ENCODE results near the gene PEPD. TPM values are rescaled to one million over a fixed set of nuclear protein-coding genes. Genes with fewer than 3 reads are reported as not detected.

Gene PEPD
- total RNA-seq, 4 donors from 2014 or later = 79.8 to 122 (median 94.8) TPM

- WGBS, 2 donors = 61 to 66% methylated on average over 17 of the region's 17 CpGs
- no peak for TF ChIP-seq POLR2A (IDR thresholded peaks at IDR 0.05)
- TF ChIP-seq, protein P1, sequence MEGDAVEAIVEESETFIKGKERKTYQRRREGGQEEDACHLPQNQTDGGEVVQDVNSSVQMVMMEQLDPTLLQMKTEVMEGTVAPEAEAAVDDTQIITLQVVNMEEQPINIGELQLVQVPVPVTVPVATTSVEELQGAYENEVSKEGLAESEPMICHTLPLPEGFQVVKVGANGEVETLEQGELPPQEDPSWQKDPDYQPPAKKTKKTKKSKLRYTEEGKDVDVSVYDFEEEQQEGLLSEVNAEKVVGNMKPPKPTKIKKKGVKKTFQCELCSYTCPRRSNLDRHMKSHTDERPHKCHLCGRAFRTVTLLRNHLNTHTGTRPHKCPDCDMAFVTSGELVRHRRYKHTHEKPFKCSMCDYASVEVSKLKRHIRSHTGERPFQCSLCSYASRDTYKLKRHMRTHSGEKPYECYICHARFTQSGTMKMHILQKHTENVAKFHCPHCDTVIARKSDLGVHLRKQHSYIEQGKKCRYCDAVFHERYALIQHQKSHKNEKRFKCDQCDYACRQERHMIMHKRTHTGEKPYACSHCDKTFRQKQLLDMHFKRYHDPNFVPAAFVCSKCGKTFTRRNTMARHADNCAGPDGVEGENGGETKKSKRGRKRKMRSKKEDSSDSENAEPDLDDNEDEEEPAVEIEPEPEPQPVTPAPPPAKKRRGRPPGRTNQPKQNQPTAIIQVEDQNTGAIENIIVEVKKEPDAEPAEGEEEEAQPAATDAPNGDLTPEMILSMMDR (IDR thresholded peaks at IDR 0.05) = no peak
- no peak for TF ChIP-seq EP300 (IDR thresholded peaks at IDR 0.05)
Observed at GRCh38 chr19:33429891-33430673, 91.5 kb downstream of the PEPD start.

DNA sequence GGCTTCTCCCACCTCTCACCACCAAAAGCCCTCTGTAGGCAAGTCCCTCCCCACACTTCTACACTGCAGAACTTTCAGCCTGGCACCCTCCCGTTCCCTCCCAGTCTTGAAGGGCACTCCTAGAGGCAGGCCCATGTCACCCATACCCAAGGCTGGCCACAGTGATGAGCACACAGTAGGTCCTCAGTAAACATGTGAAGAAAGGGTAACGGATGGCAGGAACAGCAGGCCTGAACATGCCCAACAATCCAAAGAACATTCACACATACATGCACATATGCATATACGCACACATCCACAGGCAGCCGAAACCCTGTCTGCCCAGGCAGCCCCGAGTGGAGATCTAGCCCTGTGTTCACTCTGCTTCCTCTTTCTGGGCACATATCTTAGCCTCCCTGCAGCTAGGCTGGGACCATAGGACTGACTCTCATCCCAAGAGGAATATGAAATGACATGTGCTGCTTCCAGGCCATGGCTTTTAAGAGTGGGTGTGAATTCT is 92.9 kb downstream of the PEPD start:
- WGBS, 2 donors = 92 to 98% methylated on average over 5 of the region's 5 CpGs
- no peak overlapping the region for H3K27ac ChIP-seq
- DNase-seq (ENCODE audit: low spot score in 2 of 2) = no peak

More at GRCh38 chr19:33429891-33430673, 91.5 kb downstream of the PEPD start:
- peaks cover 0 to 6% (median 0%) of the 10 kb centered on the region in 3 donors for H3K36me3 ChIP-seq
- no peak for DNase-seq (ENCODE audit: low spot score in 2 of 2)
- H3K4me3 ChIP-seq = no peak overlapping the region
- H3K9me3 ChIP-seq = no peaks in the 10 kb centered on the region
- H3K27me3 ChIP-seq = no peaks in the 10 kb centered on the region
- H3K4me1 ChIP-seq = no peaks in the 10 kb centered on the region
- H3K27ac ChIP-seq = no peak overlapping the region

GRCh38 chr19:33427801-33428626 is 93.6 kb downstream of the PEPD start:
- Histone ChIP-seq H3K9me3 (no peaks in the 10 kb centered on the region), H3K4me1 (no peaks in the 10 kb centered on the region), H3K27me3 (no peaks in the 10 kb centered on the region), H3K27ac (no peak overlapping the region), H3K36me3 (no peaks in the 10 kb centered on the region), H3K4me3 (no peak overlapping the region)
- no peak for DNase-seq (ENCODE audit: low spot score in 2 of 2)
- WGBS, 2 donors = 82 to 87% methylated on average over 22 of the region's 22 CpGs
- TF ChIP-seq EP300 (IDR thresholded peaks at IDR 0.05) (no peak), POLR2A (IDR thresholded peaks at IDR 0.05) (no peak)
- TF ChIP-seq, protein P1 (IDR thresholded peaks at IDR 0.05) = no peak

More for the DNA sequence above, 92.9 kb downstream of the PEPD start:
- no peaks in the 10 kb centered on the region for H3K9me3 ChIP-seq
- H3K27me3 ChIP-seq = no peaks in the 10 kb centered on the region
- H3K4me3 ChIP-seq = no peak overlapping the region
- no peak for TF ChIP-seq EP300 (IDR thresholded peaks at IDR 0.05)
- TF ChIP-seq, protein P1 (IDR thresholded peaks at IDR 0.05) = no peak
- H3K4me1 ChIP-seq = no peaks in the 10 kb centered on the region
- H3K36me3 ChIP-seq = no peaks in the 10 kb centered on the region

DNA sequence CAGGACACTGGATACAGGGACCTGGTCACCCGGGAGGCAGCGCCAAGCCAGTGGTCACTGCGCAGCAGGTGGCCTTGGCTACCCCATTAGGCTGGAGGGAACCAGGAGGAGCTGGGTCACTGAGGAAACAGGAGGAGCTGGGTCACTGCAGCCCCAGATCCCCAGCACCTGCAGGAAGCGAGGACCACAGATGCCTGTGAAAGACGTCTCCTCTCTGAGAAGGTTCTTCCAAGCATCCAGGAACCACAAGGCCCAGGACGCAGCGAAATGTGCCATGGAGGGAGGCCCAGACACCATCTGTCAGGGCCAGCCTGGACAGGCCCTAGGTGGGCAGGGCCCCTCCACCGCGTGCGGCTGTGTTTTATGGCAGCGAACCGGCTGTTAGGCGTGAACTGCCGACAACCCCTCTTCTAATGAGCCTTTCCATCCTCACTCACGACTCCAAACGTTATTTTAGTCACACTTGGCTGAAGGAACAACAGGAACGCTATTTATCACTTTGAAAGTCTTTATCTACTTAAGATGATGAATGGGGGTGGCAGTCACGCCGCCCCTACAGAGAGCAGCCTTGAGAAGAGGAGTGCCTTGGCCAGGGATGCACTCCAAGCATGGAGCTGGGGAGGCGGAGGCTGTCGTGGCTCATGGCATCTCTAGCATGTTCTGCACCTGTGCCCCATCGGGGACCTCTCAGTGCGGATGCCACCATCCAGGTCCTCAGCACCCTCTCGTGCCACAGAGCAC is 94.8 kb downstream of the PEPD start:
- H3K27me3 ChIP-seq = no peaks in the 10 kb centered on the region
- no peak overlapping the region for H3K4me3 ChIP-seq
- H3K9me3 ChIP-seq = no peaks in the 10 kb centered on the region
- WGBS, 2 donors = 72 to 80% methylated on average over 22 to 24 of the region's 24 CpGs
- H3K27ac ChIP-seq = no peak overlapping the region
- no peaks in the 10 kb centered on the region for H3K4me1 ChIP-seq
- DNase-seq (ENCODE audit: low spot score in 2 of 2) = no peak
- TF ChIP-seq, protein P1 (IDR thresholded peaks at IDR 0.05) = no peak
- TF ChIP-seq POLR2A (IDR thresholded peaks at IDR 0.05) = no peak
- no peak for TF ChIP-seq EP300 (IDR thresholded peaks at IDR 0.05)
- no peaks in the 10 kb centered on the region for H3K36me3 ChIP-seq

Data from tibial nerve (tissue), 4 donors.